IPS DF 6.9 (cell line): Measurements from ENCODE around the gene TAAR9.
"Not testable (repeated sequence)": the region's sequence is repeated elsewhere in the genome, so short reads cannot be mapped to it uniquely, and the experiment has no call there.

Experiments used
- DNase-seq: peaks from one replicate; pipeline ENCODE4 v3.0.0-alpha.2; 2013; ENCODE audit warnings: low read depth, low spot score
- H3K27ac ChIP-seq: one replicate; pipeline ENCODE4 v1.5.1; 2013; ENCODE audit warnings: low read length, control low read depth
- H3K27me3 ChIP-seq: 2 replicates; pipeline ENCODE4 v1.6.1; 2013; ENCODE audit warnings: mild to moderate bottlenecking, low read length; ENCODE audit not compliant: control insufficient read depth, insufficient read depth
- H3K36me3 ChIP-seq: 2 replicates; pipeline ENCODE4 v1.6.1; 2013; ENCODE audit warnings: low read length; ENCODE audit not compliant: control insufficient read depth, insufficient read depth
- H3K4me1 ChIP-seq: 2 replicates; pipeline ENCODE4 v1.6.1; 2013; ENCODE audit warnings: low read length; ENCODE audit not compliant: control insufficient read depth, insufficient read depth
- H3K4me3 ChIP-seq: 2 replicates; pipeline ENCODE4 v1.5.1; 2013; ENCODE audit warnings: mild to moderate bottlenecking, low read length
- H3K9me3 ChIP-seq: 2 replicates; pipeline ENCODE4 v1.6.1; 2013; ENCODE audit warnings: low read length, inconsistent platforms; ENCODE audit not compliant: control insufficient read depth, insufficient read depth
- WGBS: extraction: QIAGEN DNeasy Blood & Tissue Kit; methylation state at CpG from one replicate; pipeline ENCODE4 v1.1.7; 2013; ENCODE audit warnings: mixed read lengths, missing lambda C conversion rate; ENCODE audit not compliant: insufficient read length, insufficient coverage; 5-methylcytosine and 5-hydroxymethylcytosine counted together

The TAAR9 gene

DNA sequence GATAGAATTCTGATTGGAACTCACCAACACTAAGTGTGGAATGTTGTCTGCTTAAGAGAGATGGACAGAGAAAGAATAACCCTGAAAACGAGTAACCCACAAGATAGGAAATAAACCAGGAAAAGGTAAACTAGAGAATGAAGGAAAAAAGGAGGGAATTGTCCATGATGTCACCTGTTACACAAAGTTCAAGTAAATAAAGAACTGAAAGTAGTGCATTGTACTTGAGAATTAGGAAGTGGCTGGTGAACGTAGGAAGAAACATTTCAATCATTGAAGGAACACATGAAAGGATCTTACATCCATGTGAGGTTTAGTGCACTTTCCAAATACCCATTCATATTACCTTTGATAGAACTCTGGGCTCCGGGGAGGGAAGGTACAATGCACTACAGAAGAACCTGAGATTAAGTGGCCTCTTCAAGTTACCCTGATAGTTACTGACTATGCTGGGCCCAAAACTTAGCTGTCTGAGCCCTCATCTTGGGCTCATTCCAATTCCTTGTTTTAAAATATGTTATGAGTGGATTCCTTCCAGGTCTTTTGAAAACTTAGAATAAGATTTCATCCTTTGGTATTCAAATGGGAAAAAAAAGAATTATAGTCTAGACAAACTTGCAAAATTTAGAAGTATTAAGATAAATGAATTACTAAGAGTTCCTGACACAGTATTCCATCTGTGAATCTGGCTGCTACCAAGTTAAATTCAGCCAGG is 24.1 kb upstream of the TAAR9 start:
- Histone ChIP-seq H3K27ac (no peak overlapping the region), H3K9me3 (no peaks in the 10 kb centered on the region), H3K4me1 (no peaks in the 10 kb centered on the region), H3K27me3 (no peaks in the 10 kb centered on the region), H3K36me3 (no peaks in the 10 kb centered on the region), H3K4me3 (no peak overlapping the region)
- no peak for DNase-seq
- no CpG with 5 or more reads among the region's 3 CpGs for WGBS

DNA sequence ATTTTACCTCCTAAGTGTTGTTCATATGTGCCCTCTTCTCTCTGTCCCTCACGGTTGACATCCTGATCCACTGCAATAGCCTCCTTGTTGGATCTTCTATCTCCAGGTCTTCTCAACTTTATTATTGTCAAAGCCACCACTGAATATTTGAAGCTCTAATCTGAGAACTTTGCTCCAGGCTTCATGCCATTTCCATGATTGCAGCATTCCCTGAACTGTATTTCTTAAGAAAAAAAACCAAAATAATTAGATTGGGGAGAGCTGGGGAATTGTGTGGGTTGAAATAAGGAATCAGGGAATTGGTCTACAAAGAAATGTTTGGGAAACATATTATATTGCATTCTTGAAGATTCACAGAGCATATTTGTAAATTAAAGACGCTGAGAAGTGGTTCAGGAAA is 22.7 kb upstream of the TAAR9 start:
- no peak overlapping the region for H3K4me3 ChIP-seq
- DNase-seq = no peak
- H3K27me3 ChIP-seq = no peaks in the 10 kb centered on the region

DNA sequence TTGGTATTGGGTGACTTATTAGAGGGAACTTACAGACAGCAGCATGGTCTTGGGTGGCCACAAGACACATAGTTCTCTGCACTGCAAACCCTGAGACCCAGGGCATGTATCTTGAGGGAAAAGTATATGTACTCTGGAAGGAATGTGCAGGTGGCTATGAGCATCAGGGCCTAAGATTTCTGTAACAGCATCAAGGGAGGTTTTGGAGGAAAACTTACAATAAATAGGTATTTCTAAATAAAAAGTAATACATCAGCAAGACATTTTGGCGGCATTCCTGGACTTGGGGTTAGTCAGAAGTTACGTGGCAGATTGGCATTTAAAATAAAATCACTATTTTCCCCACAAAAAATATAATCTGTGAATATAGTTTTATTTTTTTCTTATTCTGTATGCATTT is 17.1 kb upstream of the TAAR9 start:
- WGBS = no CpG with 5 or more reads among the region's 2 CpGs
- DNase-seq = no peak
- Histone ChIP-seq H3K27me3 (no peaks in the 10 kb centered on the region), H3K4me1 (no peaks in the 10 kb centered on the region), H3K27ac (no peak overlapping the region), H3K4me3 (no peak overlapping the region), H3K36me3 (no peaks in the 10 kb centered on the region), H3K9me3 (no peaks in the 10 kb centered on the region)

More for the DNA sequence above, 22.7 kb upstream of the TAAR9 start:
- Histone ChIP-seq H3K9me3 (no peaks in the 10 kb centered on the region), H3K36me3 (no peaks in the 10 kb centered on the region), H3K4me1 (no peaks in the 10 kb centered on the region), H3K27ac (no peak overlapping the region)
- no CpG with 5 or more reads among the region's 2 CpGs for WGBS

DNA sequence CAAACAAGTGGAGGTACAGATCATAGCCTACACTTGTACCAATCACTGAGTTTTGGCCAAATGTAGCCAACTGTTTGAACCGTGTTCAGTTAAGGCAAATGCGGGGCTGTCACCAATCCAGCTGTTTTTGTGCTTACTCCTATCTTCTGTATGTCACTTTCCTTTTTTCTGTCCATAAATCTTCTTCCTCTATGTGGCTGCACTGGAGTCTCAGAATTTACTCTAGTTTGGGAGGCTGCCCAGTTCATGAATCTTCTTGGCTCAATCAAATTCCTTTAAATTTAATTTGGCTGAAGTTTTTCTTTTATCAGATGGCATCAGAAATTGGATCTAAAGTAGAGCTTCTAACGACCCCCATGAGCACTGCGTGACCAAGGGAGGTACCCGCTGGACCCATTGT is 13.4 kb upstream of the TAAR9 start:
- Histone ChIP-seq H3K36me3 (no peaks in the 10 kb centered on the region), H3K27ac (no peak overlapping the region), H3K4me1 (no peaks in the 10 kb centered on the region), H3K27me3 (no peaks in the 10 kb centered on the region), H3K9me3 (no peaks in the 10 kb centered on the region), H3K4me3 (no peak overlapping the region)
- no peak for DNase-seq
- WGBS = no CpG with 5 or more reads among the region's 5 CpGs

DNA sequence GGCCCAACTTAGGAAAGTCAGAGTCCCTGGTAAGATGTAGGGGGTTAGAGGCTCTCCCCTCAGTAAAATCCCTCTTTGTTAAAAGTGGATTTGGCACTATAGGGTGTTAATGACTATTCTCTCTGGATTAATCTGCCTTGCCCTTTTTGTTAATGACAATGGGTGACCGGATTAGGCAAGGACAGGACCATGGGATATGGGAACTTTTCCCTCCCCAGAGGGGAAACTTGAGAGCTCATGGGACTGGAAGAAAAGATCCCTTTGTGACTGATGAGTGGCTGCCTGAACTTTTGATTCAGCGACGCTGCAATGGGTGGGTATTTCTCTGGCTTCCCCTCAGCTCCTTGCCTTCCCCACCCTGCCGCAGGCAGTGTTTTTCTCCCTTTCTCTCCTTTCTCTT is 12.2 kb upstream of the TAAR9 start:
- Histone ChIP-seq H3K27me3 (no peaks in the 10 kb centered on the region), H3K4me1 (peaks cover 1% of the 10 kb centered on the region; the same call in 1 of the 2 replicates), H3K27ac (no peak overlapping the region), H3K9me3 (no peaks in the 10 kb centered on the region), H3K36me3 (no peaks in the 10 kb centered on the region), H3K4me3 (no peak overlapping the region)
- DNase-seq = no peak
- no CpG with 5 or more reads among the region's 4 CpGs for WGBS

- Histone ChIP-seq H3K27me3 (no peaks in the 10 kb centered on the region), H3K36me3 (no peaks in the 10 kb centered on the region), H3K9me3 (no peaks in the 10 kb centered on the region), H3K27ac (no peak overlapping the region), H3K4me1 (peaks cover 1% of the 10 kb centered on the region; the same call in 1 of the 2 replicates), H3K4me3 (no peak overlapping the region)
- no CpG with 5 or more reads among the region's 2 CpGs for WGBS
- no peak for DNase-seq
Observed at GRCh38 chr6:132526461-132526860, 11.6 kb upstream of the TAAR9 start.

DNA sequence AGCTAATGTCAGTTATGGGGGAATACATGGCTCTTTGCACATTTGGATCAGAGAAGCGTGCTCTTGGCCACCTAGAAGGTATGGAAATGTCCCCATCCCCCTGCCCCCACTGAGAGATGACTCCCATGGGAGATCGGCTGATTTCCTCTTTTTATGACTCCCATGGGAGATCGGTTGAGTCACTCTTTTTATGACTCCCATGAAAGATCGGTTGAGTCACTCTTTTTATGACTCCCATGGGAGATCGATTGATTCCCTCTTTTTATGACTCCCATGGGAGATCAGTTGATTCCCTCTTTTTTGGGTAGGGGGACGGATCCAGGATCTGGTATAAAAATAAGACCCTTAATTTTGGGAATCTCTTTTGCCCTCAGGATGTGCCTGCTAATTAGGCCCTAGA is 10.3 kb upstream of the TAAR9 start:
- Histone ChIP-seq H3K27ac (no peak overlapping the region), H3K9me3 (no peaks in the 10 kb centered on the region), H3K4me3 (no peak overlapping the region), H3K27me3 (no peaks in the 10 kb centered on the region), H3K4me1 (peaks cover 1% of the 10 kb centered on the region; the same call in 1 of the 2 replicates), H3K36me3 (no peaks in the 10 kb centered on the region)
- WGBS = no CpG with 5 or more reads among the region's 6 CpGs
- no peak for DNase-seq

DNA sequence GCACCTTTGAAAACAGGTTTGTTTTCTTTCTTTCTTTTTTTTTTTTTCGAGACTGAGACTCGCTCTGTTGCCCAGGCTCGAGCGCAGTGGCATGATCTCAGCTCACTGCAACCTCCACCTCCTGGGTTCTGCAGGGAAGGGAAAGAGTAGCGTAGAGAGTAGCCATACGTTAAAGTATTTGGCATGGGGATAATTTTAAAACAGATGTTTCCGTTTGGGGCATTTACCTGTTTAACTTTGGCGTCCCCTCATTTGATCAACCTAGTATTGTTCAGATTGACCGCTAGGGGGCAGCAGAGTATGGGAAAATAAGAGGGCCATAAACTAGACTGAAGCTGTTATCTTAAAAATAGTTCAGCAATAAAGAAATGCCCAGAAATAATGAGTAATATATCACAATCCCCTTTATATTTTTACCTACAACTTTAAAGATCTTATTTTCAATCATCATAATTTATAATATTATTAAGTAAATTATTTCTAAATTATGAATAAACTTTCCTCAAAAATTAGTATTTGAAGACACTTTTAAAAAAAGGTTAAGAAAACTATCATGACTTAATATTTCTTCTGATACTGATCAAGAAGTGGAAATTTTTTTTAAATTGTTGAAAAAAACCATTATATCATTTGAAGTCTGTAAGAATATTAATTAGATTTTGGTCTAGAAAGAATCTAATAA is 7.6 kb upstream of the TAAR9 start:
- no peak overlapping the region for H3K27ac ChIP-seq
- H3K27me3 ChIP-seq = no peaks in the 10 kb centered on the region
- peak; percentile 50 for DNase-seq
- H3K9me3 ChIP-seq = no peaks in the 10 kb centered on the region
- WGBS = no CpG with 5 or more reads among the region's 9 CpGs
- H3K4me3 ChIP-seq = no peak overlapping the region
- peaks cover 1% of the 10 kb centered on the region; the same call in 1 of the 2 replicates for H3K4me1 ChIP-seq
- no peaks in the 10 kb centered on the region for H3K36me3 ChIP-seq

DNA sequence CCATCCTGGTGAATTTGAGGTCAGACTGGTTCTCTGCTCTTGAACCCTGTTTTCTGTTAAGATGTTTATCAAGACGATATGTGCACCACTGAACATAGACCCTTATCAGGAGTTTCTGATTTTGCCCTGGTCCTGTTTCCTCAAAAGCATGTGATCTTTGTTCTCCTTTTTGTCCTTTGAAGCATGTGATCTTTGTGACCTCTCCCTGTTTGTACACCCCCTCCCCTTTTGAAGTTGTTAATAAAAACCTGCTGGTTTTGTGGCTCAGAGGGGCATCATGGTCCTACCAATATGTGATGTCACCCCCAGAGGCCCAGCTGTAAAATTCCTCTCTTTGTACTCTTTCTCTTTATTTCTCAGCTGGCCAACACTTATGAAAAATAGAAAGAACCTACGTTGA is 3.5 kb upstream of the TAAR9 start:
- not testable (repeated sequence) for H3K4me3 ChIP-seq, H3K36me3 ChIP-seq, H3K4me1 ChIP-seq, H3K27ac ChIP-seq, H3K27me3 ChIP-seq, DNase-seq, H3K9me3 ChIP-seq
- no CpG with 5 or more reads among the region's 2 CpGs for WGBS

DNA sequence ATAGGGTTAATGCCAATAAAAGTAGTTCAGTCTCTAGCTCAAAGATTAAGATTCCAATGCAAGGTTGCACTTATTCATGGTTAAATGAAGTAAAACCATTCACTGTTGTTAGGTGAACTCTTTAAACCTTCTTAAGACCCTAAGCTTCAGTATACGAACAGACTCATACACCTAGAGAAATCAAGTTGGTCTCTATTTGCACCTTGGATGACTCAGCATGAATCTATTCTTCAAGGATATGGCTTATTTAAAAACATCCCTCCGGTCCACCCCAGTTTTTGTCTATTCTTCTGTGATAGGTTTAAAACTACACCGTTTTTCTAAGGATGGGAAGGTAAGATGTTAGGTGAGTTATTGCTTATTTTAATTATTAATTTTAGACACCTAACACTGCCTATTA is 932 bp upstream of the TAAR9 start:
- WGBS = no CpG with 5 or more reads among the region's 3 CpGs
- Histone ChIP-seq H3K9me3 (no peaks in the 10 kb centered on the region), H3K4me1 (no peaks in the 10 kb centered on the region), H3K27ac (no peak overlapping the region), H3K36me3 (no peaks in the 10 kb centered on the region), H3K27me3 (no peaks in the 10 kb centered on the region), H3K4me3 (no peak overlapping the region)
- DNase-seq = no peak

GRCh38 chr6:132544826-132545225 is 6.7 kb downstream of the TAAR9 start:
- no peak for DNase-seq
- no peak overlapping the region for H3K4me3 ChIP-seq
- no peaks in the 10 kb centered on the region for H3K27me3 ChIP-seq

More at GRCh38 chr6:132544826-132545225, 6.7 kb downstream of the TAAR9 start:
- Histone ChIP-seq H3K36me3 (no peaks in the 10 kb centered on the region), H3K27ac (no peak overlapping the region), H3K9me3 (no peaks in the 10 kb centered on the region), H3K4me1 (no peaks in the 10 kb centered on the region)
